IgD-negative memory B cell (primary cell): ENCODE measurements around the gene CXCR4. TPM values are rescaled to one million over a fixed set of nuclear protein-coding genes. Genes with fewer than 3 reads are reported as not detected.

ENCODE experiments used
- H3K27ac Mint-ChIP-seq, 3 donors: one replicate each; pipeline ENCODE4 v1.8.0; 2020 to 2022; ENCODE audit warnings: mild to moderate bottlenecking in 3 of 3, mixed read lengths in 3 of 3, moderate library complexity in 1 of 3
- H3K27me3 Mint-ChIP-seq: one replicate; pipeline ENCODE4 v1.8.0; 2021; ENCODE audit warnings: mixed read lengths
- H3K36me3 Mint-ChIP-seq: one replicate; pipeline ENCODE4 v1.8.0; 2020; ENCODE audit warnings: mild to moderate bottlenecking, mixed read lengths
- H3K4me1 Mint-ChIP-seq, 3 donors: one replicate each; pipeline ENCODE4 v1.8.0; 2020 to 2022; ENCODE audit warnings: mixed read lengths in 3 of 3, mild to moderate bottlenecking in 1 of 3
- H3K4me3 Mint-ChIP-seq, 4 donors: one replicate each; pipeline ENCODE4 v1.8.0; 2020 to 2022; ENCODE audit warnings: mild to moderate bottlenecking in 4 of 4, mixed read lengths in 4 of 4, moderate library complexity in 3 of 4
- H3K9me3 Mint-ChIP-seq, 3 donors: one replicate each; pipeline ENCODE4 v1.8.0; 2020 to 2021; ENCODE audit warnings: mixed read lengths in 3 of 3, mild to moderate bottlenecking in 1 of 3
- polyA plus RNA-seq: library from polyadenylated mRNA; unstranded; fragments of 300-500 nt; fragmentation: Illumina TruSeq; gene quantifications from one replicate; pipeline ENCODE4 v1.2.3, GENCODE V29; 2021

CXCR4 gene
- polyA plus RNA-seq, 1 donor from 2014 or later: 862 TPM

DNA sequence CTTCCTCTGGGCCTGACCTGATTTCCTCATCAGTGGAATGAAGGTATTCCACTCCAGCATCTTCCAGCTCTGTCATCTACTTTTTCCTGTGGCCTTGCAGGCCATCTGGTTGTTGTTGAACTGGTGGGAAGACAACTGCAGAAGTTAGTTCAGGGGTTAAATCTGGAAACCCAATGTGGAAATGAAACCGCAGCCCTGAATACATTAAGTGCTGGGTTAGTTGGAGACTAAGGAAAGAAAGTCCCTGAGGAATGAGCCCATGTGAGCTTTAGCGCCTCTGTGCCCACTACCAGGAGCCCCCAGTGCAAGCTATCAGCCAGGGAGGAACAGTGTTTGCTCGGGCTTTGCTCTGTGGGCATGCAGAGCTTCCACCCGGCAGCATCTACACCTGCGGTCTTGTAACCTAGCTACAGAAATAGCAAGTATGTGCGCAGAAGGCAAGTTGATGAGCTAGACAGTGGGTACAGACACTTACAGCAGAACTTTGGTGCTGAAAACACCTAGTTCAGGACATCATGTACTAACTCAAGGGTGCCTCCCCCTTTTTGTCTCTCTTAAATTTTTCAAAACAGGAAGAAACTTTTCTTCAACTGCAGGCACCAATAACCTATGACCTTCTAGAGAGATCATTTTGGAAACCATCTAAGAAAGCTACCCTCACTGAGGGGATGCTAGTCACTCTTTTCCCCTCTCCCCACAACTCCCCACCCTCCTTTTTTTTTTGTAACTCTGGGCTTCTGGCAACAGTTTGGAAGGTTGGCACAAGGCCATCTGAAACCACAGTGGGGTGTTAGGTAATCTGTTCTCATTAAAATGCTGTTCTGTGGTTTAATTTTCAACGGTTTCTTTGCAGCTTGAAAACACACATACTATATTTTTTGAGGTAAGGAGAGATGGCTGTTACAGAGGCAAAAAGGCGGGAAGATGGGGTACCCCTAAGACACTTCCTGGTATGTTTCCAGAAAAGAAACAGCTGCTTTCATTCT, 18.3 kb upstream of the CXCR4 start:
- Mint-ChIP-seq H3K36me3 (peaks cover 2% of the 10 kb centered on the region), H3K9me3 (no peaks in the 10 kb centered on the region), H3K27ac (peak overlapping the region; percentile 93 to 100 (median 99)), H3K4me1 (peaks cover 58 to 85% (median 69%) of the 10 kb centered on the region in 3 donors), H3K4me3 (peak overlapping the region; percentile 68 to 85 (median 80)), H3K27me3 (peaks cover 1% of the 10 kb centered on the region)

DNA sequence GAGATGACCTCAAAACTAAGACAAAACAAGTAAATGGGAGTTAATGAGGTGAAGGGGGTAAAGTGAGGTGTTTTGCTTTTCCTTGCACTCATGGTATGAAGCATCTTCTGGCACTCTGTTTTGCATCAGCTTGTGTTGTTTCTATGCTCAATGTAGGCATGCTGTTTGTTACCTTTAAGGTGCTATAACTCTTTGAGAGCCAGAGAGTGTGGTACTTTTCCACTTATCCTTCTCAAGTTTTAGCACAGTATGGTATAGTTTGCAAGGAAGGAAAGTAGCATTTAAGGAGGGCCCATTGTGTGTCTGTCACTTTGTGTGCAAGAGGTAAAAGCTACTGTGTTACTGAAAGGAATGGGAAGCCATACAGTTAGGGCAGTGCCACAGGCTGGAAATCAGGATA, 17.5 kb upstream of the CXCR4 start:
- peak overlapping the region; percentile 93 to 100 (median 99) for H3K27ac Mint-ChIP-seq
- H3K4me1 Mint-ChIP-seq: peaks cover 58 to 88% (median 72%) of the 10 kb centered on the region in 3 donors
- H3K36me3 Mint-ChIP-seq: peaks cover 2% of the 10 kb centered on the region
- peaks cover 1% of the 10 kb centered on the region for H3K27me3 Mint-ChIP-seq
- no peaks in the 10 kb centered on the region for H3K9me3 Mint-ChIP-seq
- peak overlapping the region; percentile 68 to 85 (median 80) for H3K4me3 Mint-ChIP-seq

DNA sequence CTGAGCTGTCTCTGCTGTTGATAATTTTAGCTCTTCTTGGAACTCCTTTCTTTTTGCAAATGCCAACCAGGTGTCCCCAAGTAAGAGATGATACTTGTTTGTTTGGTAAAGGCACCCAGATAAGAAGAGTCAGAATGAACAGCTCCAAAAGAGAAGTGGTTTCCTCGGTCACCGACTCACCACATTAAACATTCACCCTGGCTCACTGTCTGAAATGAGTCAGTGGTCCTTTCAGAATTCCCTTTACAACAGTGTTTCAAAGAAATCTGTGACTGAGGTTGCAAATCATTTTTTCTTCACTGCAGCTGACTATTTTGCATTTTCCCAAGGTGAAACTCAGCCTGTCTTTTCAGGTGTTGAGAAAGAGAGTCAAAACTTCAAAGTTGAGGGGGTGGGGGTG, 16.2 kb upstream of the CXCR4 start:
- H3K27me3 Mint-ChIP-seq: peaks cover 1% of the 10 kb centered on the region

DNA sequence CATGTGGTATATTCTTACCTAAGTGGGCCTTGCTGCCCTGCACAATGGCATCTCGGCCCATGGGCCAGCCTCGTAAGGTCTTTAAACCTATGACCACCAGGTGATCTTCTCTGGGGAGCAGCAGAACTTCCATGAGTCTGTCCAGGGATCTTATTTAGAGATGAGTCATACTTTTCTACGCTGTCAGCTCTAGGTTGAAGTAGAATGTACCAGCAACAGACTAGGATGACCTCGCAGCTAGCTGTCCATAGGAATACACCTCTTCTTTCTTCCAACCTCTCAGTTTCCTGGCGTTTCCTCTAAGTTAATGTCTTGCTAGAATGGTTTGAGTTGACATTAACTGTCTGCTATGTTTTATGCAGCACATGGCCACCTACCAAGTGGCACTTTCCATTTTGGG, 15.6 kb upstream of the CXCR4 start:
- Mint-ChIP-seq H3K4me3 (peak overlapping the region; percentile 30 to 85 (median 80)), H3K27me3 (peaks cover 1% of the 10 kb centered on the region), H3K27ac (peak overlapping the region; percentile 93 to 100 (median 100)), H3K4me1 (peaks cover 62 to 89% (median 77%) of the 10 kb centered on the region in 3 donors), H3K36me3 (peaks cover 4% of the 10 kb centered on the region), H3K9me3 (no peaks in the 10 kb centered on the region)

More for the DNA sequence above, 16.2 kb upstream of the CXCR4 start:
- H3K4me1 Mint-ChIP-seq: peaks cover 58 to 88% (median 75%) of the 10 kb centered on the region in 3 donors
- peak overlapping the region; percentile 93 to 100 (median 100) for H3K27ac Mint-ChIP-seq
- no peaks in the 10 kb centered on the region for H3K9me3 Mint-ChIP-seq
- peaks cover 2% of the 10 kb centered on the region for H3K36me3 Mint-ChIP-seq
- peak overlapping the region; percentile 30 to 85 (median 80) for H3K4me3 Mint-ChIP-seq

DNA sequence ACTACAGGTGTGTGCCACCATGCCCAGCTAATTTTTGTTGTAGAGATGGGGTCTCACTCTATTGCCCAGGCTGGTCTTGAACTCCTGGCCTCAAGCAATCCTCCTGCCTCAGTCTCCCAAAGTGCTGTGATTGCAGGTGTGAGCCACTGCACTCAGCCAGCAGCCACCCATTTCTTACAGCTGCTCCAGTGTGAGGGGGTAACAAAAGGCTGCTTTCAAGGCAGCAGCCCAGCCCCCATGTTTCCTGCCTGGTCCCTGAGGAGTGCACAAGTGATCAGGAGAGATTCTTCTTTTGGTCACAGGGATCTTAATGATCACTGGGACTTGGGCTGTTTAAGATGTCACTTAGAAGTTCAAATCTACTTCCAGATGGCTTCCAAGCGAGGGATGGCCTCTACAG, 15.2 kb upstream of the CXCR4 start:
- peak overlapping the region; percentile 93 to 100 (median 100) for H3K27ac Mint-ChIP-seq
- H3K4me3 Mint-ChIP-seq: peak overlapping the region in 3 of 4 donors; percentile 56 to 85 (median 84)
- H3K4me1 Mint-ChIP-seq: peaks cover 62 to 89% (median 76%) of the 10 kb centered on the region in 3 donors
- H3K9me3 Mint-ChIP-seq: no peaks in the 10 kb centered on the region
- peaks cover 4% of the 10 kb centered on the region for H3K36me3 Mint-ChIP-seq
- H3K27me3 Mint-ChIP-seq: peaks cover 1% of the 10 kb centered on the region

DNA sequence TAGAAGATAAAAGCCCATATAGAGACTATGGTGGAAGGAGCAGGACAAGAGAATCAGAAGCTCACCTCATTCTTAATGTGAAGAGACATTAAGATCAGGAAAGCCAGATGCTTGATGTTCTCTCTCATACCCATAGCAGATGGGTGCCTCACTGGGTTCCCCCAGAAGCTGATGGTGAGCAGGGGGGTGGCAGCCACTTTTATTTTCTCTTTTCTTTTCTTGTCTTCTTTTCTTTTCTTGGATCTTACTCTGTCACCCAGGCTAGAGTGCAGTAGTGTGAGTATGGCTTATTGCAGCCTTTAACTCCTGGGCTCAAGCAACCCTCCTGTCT, 14.8 kb upstream of the CXCR4 start:
- Mint-ChIP-seq H3K27me3 (peaks cover 1% of the 10 kb centered on the region), H3K9me3 (no peaks in the 10 kb centered on the region), H3K4me3 (peak overlapping the region; percentile 56 to 84 (median 68)), H3K36me3 (peaks cover 4% of the 10 kb centered on the region), H3K27ac (peak overlapping the region; percentile 93 to 100 (median 100)), H3K4me1 (peaks cover 62 to 87% (median 74%) of the 10 kb centered on the region in 3 donors)

DNA sequence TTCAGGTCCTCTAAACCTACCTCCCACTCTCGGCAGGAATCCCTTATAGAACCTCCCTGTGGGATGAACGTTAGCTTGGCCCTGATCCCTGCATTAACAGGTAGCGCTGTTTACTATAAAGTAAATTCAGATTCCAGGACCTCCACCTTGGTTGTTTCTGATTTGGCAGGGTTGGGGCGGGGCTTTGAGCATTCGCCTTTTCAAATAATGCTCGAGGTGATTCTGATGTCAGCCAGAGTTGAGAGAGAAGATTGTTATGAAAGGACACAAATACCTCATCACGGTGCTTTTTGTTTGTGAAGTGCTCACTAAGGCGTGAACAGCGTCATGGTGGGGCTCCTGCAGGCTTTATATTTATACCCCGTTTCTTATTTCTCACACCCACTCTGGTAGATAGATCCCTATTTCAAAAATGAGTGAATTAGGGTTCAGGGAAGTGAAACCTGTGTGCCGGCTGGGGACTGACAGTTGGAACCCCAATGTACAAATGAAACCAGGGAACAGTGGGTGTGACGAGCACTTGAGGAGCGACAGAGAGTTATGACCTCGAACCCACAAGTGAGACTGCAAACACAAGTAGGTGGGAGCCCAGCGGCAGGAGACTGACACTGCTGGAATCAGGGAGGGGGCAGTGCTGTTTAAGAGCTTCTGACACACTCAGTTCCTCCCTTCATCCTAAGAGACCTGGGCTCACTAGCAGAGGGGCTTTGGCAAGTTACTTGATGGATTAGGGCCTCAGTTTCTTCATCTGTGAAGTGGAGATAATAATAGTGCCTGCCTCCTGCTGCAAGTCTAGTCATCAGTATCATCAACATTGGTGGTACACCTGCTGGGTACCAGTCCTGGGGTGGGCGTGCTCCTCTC, 14.2 kb upstream of the CXCR4 start:
- Mint-ChIP-seq H3K27ac (peak overlapping the region; percentile 93 to 100 (median 100)), H3K4me3 (peak overlapping the region; percentile 61 to 87 (median 78)), H3K9me3 (no peaks in the 10 kb centered on the region), H3K36me3 (peaks cover 4% of the 10 kb centered on the region), H3K4me1 (peaks cover 59 to 85% (median 71%) of the 10 kb centered on the region in 3 donors), H3K27me3 (peaks cover 2% of the 10 kb centered on the region)

DNA sequence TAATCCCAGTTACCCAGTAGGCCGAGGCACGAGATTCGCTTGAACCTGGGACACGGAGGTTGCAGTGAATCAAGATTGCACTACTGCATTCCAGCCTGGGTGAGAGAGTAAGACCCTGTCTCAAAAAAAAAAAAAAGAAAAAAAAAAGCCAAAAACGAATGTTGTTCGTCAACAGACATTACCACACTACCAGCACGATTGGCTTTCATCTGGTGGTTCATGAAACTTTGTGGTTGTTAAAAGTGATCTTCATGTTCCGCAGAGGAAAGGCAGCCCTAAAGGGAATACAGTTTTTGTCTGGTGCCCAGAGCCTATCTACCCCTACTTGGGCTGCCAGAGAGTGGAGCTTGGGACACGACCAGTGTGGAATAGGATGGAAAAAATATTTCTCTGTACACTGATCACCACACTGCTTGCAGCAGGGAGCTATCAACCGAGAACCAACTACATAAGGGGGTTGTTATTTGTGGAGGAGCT, 13.6 kb upstream of the CXCR4 start:
- Mint-ChIP-seq H3K4me3 (peak overlapping the region; percentile 61 to 87 (median 78)), H3K27ac (peak overlapping the region; percentile 93 to 100 (median 100)), H3K27me3 (peaks cover 2% of the 10 kb centered on the region), H3K36me3 (peaks cover 4% of the 10 kb centered on the region), H3K4me1 (peaks cover 55 to 84% (median 67%) of the 10 kb centered on the region in 3 donors), H3K9me3 (no peaks in the 10 kb centered on the region)

DNA sequence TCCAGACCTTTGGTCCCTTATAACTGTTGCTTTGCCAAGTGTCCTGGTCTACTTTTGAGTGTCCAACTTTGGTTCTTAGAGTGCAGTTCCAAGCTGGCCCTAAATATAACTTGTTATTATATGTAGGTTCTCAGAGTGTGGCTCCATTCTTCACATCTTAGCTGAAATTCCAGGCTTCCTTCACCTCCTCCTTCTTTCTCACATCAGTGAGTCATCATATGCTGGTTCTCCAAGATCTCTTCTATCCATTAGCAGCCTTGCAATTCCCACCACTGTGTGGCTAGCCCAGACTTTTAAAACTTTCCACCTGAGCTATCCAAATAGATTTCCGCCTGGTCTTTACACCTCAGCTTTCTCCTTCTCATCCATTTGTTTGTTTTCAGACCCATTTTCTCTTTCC, 12.6 kb upstream of the CXCR4 start:
- Mint-ChIP-seq H3K27me3 (peaks cover 2% of the 10 kb centered on the region), H3K36me3 (peaks cover 4% of the 10 kb centered on the region), H3K4me1 (peaks cover 51 to 83% (median 68%) of the 10 kb centered on the region in 3 donors), H3K9me3 (no peaks in the 10 kb centered on the region), H3K4me3 (peak overlapping the region in 3 of 4 donors; percentile 31 to 61 (median 38)), H3K27ac (peak overlapping the region; percentile 93 to 100 (median 100))

DNA sequence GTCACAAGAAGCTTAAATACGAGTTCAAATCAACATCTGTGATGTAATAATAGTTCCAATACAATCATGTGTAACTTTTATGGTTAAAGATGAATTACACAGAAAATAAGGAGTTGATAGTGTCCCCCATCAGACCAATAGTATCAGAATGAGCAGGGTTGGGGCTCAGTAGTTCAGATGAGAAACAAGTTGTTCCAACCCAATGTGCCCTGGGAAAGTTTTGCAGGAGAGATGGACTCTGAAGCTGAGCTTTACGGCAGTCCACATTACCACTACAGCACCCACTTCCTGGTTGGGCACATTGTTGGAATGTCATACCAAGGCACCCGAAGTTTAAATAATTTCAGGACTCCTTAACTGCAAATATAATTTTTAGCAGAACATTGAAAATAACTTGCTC, 12.1 kb upstream of the CXCR4 start:
- Mint-ChIP-seq H3K27ac (peak overlapping the region; percentile 93 to 100 (median 100)), H3K4me1 (peaks cover 47 to 83% (median 68%) of the 10 kb centered on the region in 3 donors), H3K9me3 (no peaks in the 10 kb centered on the region), H3K4me3 (peak overlapping the region in 2 of 4 donors; percentile 61 to 81), H3K27me3 (peaks cover 5% of the 10 kb centered on the region), H3K36me3 (peaks cover 4% of the 10 kb centered on the region)

DNA sequence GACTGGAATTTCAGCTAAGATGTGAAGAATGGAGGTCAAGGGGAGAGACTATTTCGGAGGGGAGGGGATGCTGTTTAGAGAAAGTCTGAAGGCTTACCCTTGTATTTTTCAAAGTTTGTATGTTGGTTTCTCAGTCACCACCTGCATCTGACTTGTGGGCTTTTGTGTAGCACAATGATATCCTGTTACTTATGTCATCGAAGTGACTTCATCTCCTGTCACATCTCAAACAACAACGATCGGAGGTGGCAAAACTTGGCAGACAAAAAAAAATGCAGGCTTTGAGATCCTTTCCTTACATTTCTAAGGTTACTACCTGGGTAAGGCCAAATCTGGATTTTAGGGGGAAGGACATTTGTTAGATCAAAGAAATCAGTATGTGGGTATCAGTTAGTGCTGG, 11.7 kb upstream of the CXCR4 start:
- H3K4me1 Mint-ChIP-seq: peaks cover 48 to 83% (median 68%) of the 10 kb centered on the region in 3 donors
- peaks cover 5% of the 10 kb centered on the region for H3K27me3 Mint-ChIP-seq
- peak overlapping the region; percentile 47 to 81 (median 70) for H3K4me3 Mint-ChIP-seq

DNA sequence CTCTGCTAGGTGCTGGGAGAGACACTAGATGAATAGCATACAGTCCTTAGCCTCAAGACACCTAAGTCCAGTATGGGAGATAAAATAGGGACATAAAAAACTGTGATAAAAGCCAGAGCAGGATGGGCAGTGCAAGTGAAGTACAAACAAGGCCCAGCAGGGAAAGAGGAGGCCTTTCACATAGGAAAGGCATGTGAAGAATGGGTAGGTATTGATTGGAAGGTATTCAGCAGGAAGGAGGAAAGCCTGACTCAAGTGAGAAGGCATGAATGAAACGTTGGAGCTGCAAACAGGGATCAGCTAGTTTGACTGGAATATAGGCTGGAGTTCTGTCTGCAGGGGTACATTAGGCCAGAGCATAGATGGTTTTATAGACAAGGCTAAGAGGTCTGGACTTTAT, 11.0 kb upstream of the CXCR4 start:
- Mint-ChIP-seq H3K27ac (peak overlapping the region; percentile 93 to 100 (median 100)), H3K36me3 (peaks cover 2% of the 10 kb centered on the region), H3K27me3 (peaks cover 5% of the 10 kb centered on the region), H3K4me3 (peak overlapping the region in 2 of 4 donors; percentile 7 to 61), H3K9me3 (no peaks in the 10 kb centered on the region), H3K4me1 (peaks cover 48 to 84% (median 68%) of the 10 kb centered on the region in 3 donors)

More for the DNA sequence above, 11.7 kb upstream of the CXCR4 start:
- Mint-ChIP-seq H3K9me3 (no peaks in the 10 kb centered on the region), H3K36me3 (peaks cover 4% of the 10 kb centered on the region), H3K27ac (peak overlapping the region; percentile 93 to 100 (median 100))

DNA sequence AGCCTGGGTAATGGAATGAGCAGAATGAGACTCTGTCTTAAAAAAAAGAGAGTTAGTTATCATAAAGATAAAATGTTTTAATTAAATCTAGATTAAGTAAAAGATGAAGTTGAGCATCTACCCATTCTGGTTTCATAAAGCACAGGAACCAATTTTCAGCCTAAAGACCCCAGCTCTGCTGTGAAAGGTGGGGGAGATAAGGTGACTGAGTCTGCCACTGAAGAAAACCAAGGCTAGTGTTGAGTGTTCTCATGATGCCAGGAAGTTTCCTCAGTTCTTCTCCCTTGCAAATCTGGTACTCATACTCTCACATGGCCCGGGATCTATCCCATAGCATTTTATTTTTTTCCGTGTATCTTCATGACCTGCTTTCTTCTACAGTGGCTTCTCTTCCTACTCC, 10.4 kb upstream of the CXCR4 start:
- Mint-ChIP-seq H3K27me3 (peaks cover 4% of the 10 kb centered on the region), H3K9me3 (no peaks in the 10 kb centered on the region), H3K4me1 (peaks cover 49 to 83% (median 66%) of the 10 kb centered on the region in 3 donors), H3K36me3 (peaks cover 2% of the 10 kb centered on the region), H3K27ac (peak overlapping the region; percentile 93 to 100 (median 100)), H3K4me3 (peak overlapping the region in 1 of 4 donors; percentile 31)

DNA sequence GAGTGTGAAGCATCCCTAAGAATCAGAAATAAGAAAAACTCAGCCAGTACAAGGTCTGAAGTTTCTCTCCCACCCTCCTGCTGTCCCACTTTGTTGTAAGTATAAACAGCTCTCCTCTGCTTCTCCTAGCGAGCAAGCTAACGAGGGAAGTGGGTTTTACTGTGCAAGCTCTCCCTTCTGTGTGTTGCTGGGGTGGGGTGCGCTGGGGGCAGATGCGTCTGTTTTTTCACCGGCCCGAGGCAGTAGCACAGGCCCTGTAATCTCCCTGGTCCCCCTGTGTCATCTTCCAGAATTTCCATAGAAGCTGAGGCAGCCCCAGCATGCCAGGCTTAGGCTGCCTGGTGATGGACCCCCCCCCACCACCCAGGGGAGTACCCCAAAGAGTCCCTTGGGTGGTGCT, 9.4 kb upstream of the CXCR4 start:
- peaks cover 2% of the 10 kb centered on the region for H3K36me3 Mint-ChIP-seq
- no peaks in the 10 kb centered on the region for H3K9me3 Mint-ChIP-seq
- peak overlapping the region in 3 of 4 donors; percentile 5 to 52 (median 33) for H3K4me3 Mint-ChIP-seq
- peak overlapping the region in 2 of 3 donors; percentile 93 to 95 for H3K27ac Mint-ChIP-seq
- peaks cover 55 to 81% (median 62%) of the 10 kb centered on the region in 3 donors for H3K4me1 Mint-ChIP-seq
- peaks cover 4% of the 10 kb centered on the region for H3K27me3 Mint-ChIP-seq
